T47D (cell line): ENCODE data around the gene CEP63.
"Not testable (repeated sequence)": the region's sequence is repeated elsewhere in the genome, so short reads cannot be mapped to it uniquely, and the experiment has no call there.

Experiments used
- DNase-seq, 2 experiments: peaks; one replicate each; pipeline versions ENCODE4 v3.0.0 to v3.0.0-alpha.2; 2011 to 2012; ENCODE audit warnings: low read depth in 1 of 2, low spot score in 1 of 2
- JUND ChIP-seq: IDR thresholded peaks from 2 replicates; pipeline ENCODE4 v1.6.1; 2012; ENCODE audit warnings: low read depth
- in situ Hi-C: cut with HindIII; loops from 2 replicates; pipeline ENCODE4 v1.10.0; 2016; ENCODE audit warnings: low sequenced_read_pairs, low pct_unique_long_range_greater_than_20kb

The CEP63 gene

DNA sequence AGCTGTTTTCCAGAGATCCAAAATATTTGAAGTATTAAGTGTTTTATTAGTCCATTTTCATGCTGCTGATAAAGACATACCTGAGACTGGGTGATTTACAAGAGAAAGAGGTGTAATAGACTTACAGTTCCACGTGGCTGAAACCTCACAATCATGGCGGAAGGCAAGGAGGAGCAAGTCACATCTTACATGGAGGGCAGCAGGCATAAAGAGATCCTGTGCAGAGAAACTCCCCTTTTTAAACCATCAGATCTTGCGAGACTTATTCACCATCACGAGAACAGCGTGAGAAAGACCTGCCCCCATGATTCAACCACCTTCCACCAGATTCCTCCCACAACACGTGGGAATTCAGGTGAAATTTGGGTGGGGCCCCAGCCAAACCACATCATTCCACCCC lies 82.9 kb downstream of the CEP63 start:
- TF ChIP-seq JUND = no peak
- in situ Hi-C loops = no loop called here
- DNase-seq = no peak

GRCh38 chr3:134569899-134570298 lies 84.0 kb downstream of the CEP63 start:
- in situ Hi-C loops = not testable (repeated sequence)

DNA sequence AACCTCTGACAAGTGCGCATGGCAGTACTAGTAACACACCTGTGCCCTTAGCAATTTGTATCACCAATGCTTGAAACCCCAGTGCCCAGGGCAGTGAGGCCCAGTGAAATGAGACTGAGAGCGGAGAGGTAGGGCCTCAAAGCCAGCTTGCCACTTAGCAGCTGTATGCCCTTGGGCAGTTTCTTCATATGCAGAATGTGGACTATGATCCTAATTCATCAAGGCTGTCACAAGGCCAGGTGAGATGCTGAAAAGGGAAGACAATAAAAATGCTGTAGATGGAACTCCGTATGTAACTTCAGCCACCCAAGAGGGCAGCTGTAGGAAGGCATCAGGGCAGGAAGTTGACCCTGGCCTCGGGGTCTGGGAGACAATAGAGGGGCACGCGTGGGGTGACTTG lies 90.6 kb downstream of the CEP63 start:
- no peak for DNase-seq
- no peak for TF ChIP-seq JUND
- in situ Hi-C loops = no loop called here

More at GRCh38 chr3:134569899-134570298, 84.0 kb downstream of the CEP63 start:
- not testable (repeated sequence) for DNase-seq

GRCh38 chr3:134576831-134577230 lies 91.0 kb downstream of the CEP63 start:
- no peak for DNase-seq
- in situ Hi-C loops = no loop called here
- no peak for TF ChIP-seq JUND

GRCh38 chr3:134579141-134579665 lies 93.3 kb downstream of the CEP63 start:
- TF ChIP-seq JUND = no peak
- DNase-seq = no peak
- in situ Hi-C loops = no loop called here

DNA sequence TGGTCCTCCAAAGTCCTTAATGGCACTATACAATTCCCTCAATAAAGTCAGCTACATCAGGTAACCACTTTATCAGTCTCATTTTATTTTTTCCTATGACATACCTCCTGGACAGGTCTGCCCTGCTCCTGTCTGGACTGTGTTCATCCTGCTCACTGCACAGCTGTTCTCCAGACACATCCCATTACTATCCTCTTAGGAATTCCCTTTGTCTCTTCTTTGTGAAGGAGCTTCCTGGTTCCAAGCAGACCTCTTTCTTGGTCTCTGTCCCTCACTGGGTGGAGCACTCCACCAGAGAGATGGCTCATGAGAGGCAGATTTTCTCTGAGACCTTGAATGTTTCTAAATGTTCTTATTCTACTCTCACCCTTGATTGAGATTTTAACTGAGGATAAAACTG lies 104.9 kb downstream of the CEP63 start:
- TF ChIP-seq JUND = no peak
- in situ Hi-C loops = no loop called here
- no peak for DNase-seq

DNA sequence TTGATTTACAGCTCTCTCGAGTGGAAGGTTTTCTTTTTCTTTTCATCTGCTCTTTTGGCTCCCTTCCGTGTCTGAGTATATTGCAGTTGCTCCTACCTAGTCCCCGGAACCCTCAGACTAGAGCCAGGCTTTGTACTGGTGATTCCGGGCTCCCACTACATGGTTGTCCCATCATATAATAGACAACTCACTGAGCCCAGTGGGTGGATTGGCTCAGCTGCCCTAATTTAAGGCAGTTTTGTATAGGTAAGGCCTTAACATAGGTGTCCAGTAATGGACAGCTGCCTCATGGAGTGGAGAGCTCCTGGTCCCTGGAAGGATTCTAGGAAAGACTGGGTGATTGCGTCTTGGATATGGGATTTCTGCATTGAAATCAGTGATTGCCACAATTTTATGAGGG lies 106.9 kb downstream of the CEP63 start:
- in situ Hi-C loops = no loop called here
- DNase-seq = no peak
- no peak for TF ChIP-seq JUND

DNA sequence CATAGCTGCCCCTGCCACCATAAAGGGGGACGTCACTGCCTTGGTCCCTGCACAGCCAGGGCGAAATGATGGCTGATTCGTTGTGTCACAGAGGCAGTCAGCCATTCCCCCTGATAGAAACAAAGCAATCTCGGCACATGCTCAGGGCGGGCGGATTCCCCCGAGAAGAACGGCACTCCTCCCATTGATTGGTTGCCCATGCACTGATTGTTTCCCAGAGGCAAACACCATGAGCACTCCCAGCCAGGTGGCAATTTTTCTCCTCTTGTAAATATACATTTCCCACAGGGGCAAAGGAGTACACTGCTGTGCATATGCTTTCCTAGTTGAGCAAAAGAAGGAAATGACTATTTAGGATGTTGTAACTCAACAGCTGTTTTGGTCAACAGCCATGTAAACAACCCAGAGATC lies 108.5 kb downstream of the CEP63 start:
- DNase-seq = no peak
- no peak for TF ChIP-seq JUND
- in situ Hi-C loops = no loop called here

GRCh38 chr3:134594986-134595385 lies 109.1 kb downstream of the CEP63 start:
- DNase-seq, in situ Hi-C loops: not testable (repeated sequence)

- in situ Hi-C loops = no loop called here
- peak in 1 of 2 experiments; percentile 47 for DNase-seq
- TF ChIP-seq JUND = no peak
Observed at GRCh38 chr3:134597390-134597970, 111.6 kb downstream of the CEP63 start.

DNA sequence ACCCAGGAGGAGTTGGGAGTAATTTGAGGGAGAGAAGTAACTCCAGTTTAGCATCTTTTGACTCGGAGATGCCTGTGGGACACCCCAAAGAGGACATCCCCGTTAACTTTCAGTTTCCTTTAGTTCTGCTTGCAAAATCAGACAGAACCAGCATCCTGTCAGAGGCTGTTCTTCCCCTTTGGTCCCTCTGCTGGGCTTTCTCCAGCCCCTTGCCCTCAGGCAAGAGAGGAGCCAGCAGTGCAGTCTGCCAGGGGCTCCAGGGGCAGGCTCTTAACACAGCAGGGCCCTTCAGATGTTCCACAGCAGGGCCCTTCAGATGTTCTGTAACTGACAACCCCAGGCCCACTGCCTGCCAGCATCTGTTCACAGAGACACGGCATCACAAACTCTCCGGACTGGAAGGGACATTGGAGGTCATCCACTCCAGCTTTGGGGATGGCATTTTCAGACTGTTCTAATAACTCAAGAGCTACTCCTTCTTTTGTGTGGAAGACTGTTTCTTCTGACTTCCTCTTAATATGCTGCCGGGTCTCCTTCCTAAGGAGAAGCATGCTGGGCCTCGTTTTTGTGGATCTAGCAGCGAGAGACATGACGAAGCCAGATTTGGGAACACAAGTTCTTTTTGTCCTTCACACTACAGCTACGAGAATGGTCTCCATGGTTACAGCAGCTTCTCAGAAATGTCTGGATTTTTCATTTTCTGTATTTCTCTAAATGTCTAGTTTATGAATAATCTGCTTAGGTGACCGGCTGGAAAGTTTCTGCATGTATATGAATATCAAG lies 113.1 kb downstream of the CEP63 start:
- TF ChIP-seq JUND = no peak
- DNase-seq = no peak
- in situ Hi-C loops = no loop called here

- no peak for TF ChIP-seq JUND
- in situ Hi-C loops = no loop called here
- no peak for DNase-seq
Observed at GRCh38 chr3:134600206-134600605, 114.3 kb downstream of the CEP63 start.

DNA sequence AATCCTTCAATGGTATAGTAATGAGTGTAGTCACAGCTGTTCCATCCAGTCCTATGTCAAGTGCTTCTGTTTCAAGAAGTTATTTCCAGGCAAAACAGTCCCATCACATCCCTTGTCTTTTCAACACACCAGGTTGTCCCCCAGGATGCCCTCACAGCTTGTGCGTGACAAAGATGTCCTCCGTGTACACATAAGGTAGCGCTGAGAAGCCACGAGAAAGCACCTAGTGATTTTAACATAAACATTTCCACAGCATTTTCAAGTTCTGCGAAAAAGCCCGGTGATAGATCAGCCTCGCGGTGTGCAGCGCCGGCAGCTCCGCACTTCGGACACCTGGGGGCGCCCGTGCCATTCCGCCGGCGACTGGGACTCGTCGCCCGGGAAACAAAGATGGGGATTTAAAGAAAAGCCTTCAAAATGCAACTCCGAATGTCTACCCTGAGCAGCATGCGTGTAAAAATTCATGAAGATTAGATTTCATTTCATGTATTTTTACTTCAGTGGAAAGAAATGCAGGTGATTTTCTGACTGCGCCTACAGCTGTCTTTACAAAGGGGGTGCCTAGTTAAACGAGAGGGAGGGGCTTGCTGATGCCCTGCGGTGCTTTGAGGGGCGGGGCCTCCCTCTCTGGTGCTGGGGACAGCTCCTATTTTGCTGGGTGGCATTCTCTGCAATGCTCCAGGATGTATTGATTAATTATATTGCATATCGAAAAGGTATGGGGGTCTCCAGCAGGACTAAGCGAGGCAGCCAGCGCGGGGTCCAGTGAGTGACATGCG lies 115.0 kb downstream of the CEP63 start:
- DNase-seq = peak; percentile 77
- in situ Hi-C loops = no loop called here
- TF ChIP-seq JUND = no peak
